ENCODE results near the gene TSSC4.

Gene TSSC4

DNA sequence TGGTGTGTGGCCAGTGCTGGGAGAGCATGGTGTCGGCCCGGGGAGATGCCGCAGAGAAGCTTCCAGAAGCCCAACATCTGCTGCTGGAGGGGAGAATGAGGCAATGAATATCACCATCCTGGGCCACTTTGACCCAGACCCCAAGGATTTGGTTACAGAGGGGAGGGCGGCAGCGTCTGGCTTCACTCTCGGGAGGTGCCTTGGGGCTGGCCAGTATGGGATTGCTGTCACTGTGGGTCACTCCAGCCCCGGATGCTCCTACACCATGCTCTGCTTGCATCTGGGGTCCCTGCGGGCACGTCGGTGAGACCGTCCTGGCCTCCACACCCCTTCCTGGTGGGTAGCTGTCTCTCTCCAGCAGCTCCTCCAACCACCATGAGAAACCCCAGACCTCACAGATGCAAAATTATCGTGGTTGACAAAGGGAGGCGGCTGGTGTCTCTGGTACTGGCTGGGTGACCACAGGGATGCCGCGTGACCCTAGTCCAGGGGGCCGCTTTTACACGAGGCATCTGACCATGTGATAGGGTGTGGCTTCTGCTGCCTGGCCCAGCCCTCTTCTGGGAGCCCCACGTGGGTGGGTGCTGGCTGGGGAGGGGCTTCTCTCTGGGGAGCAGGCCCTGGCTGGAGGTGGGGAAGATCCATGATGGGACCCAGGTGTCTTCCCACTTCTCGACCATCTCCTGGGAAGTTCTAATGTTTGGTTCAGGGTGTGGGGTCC, 49.9 kb downstream of the TSSC4 start:
- no peak for DNase-seq

DNA sequence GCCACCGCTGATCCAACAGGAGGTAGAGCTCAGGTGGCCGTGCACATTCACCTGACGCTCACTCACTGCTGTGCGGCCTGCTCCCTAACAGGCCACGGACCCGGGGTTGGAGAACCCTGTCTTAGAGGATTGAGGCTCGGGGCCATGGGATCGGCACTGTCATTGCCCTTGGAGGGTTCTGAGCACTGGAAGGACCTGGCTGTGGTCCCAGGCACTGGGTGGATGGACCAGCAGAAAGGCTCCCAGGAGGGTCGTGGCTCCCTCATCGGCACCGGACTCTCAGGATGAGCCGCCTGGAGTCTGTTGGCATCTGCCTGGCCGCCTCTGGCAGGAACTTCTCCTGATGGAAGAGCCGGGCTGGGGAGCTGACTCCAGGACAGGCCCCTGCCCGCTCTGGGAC, 50.8 kb downstream of the TSSC4 start:
- no peak for DNase-seq

- no peak for DNase-seq
These were observed 51.4 kb downstream of the TSSC4 start for GRCh38 chr11:2451916-2452315.

GRCh38 chr11:2452321-2453012, 51.9 kb downstream of the TSSC4 start:
- no peak for DNase-seq

- no peak for DNase-seq
These were observed 52.9 kb downstream of the TSSC4 start for GRCh38 chr11:2453436-2453835.
